HK-2 (cell line): ENCODE data around the gene CLEC18A.
"Not testable (repeated sequence)": the region's sequence is repeated elsewhere in the genome, so short reads cannot be mapped to it uniquely, and the experiment has no call there.

Experiments
- DNase-seq: peaks from one replicate; pipeline ENCODE4 v3.0.0-alpha.2; 2018; ENCODE audit not compliant: unreplicated experiment

The CLEC18A gene

DNA sequence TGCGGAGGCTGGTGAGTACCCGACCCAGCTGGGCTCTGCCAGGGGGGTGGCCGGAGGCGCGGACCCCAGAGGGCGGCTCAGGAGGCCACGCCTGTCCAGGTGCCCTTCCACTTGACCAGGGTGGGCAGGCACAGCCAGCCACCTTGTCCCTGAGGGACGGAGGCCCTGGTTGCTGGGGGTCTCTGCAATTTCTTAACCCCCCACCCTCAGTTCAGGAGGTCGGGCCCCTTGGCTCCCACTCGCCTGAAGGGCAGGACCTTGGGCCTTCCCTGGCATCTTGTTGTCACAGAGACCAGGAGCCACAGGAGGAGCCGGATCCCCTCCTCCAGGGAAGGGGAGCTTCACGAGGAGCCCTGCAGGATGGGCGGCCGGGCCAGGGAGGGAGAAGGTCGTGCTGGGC is 982 bp downstream of the CLEC18A start:
- DNase-seq, result not testable (repeated sequence)

DNA sequence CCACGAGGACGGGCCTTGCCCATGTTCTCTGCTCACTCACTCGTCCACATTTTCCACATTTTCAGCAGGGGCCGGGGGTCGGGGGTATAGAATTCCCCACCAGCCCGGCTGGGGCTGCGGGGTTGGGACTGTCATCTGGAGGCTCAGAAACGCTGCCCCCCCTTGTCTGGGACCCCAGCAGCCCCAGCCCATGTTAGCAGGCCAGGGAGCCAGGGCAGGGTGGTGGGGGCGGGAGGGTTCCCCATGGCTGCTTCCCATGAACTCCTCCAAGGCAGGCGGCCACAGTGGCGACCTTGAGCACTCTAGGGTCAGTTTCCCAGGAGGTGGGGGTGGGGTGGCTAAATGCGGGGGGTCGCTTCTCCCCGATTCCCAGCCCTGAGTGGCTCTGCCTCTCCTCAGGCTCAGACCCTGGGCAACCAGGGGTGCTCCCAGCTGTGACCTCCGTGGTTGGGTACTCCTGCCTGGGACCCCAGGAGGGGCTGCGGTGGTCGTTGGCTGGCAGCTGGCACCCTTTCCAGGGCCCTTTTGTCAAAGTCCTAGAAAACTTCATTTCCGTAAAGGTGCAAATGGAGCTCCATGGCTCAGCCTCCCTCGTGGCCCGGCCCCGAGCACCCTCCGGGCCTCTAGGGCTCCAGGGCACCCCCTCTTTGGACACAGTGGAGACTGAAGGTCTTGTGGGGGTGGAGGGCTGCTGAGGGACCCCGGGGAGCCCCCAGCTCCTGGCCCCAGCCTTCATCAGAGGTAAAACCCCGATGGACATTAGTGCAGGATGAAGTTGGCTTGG is 1.6 kb downstream of the CLEC18A start:
- not testable (repeated sequence) for DNase-seq

DNA sequence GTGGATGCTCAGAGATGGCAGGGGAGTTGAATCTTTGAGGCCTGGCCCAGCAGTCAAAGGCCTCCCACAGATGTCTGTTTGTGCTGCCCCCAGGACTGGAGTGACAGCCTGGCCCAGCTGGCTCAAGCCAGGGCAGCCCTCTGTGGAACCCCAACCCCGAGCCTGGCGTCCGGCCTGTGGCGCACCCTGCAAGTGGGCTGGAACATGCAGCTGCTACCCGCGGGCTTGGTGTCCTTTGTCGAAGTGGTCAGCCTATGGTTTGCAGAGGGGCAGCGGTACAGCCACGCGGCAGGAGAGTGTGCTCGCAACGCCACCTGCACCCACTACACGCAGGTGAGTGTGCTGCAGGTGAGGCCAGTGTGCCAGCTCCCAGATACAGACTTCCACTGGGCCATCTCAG is 3.1 kb downstream of the CLEC18A start:
- not testable (repeated sequence) for DNase-seq

DNA sequence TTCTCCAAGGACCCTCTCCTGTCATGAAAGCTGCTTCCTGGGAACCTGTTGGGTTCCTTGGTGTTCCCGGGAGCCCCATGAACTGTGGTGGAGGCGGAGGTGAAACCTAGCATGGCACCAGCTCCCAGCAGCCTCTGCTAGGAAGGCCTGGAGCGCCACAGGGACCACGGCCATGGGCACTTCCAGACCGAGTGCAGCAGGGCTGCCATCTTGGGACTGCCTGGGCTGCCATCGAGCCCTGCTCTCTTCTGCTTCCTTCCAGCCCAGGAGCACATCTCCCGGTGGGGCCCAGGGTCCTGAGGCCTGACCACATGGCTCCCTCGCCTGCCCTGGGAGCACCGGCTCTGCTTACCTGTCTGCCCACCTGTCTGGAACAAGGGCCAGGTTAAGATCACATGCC is 12.2 kb downstream of the CLEC18A start:
- not testable (repeated sequence) for DNase-seq

DNA sequence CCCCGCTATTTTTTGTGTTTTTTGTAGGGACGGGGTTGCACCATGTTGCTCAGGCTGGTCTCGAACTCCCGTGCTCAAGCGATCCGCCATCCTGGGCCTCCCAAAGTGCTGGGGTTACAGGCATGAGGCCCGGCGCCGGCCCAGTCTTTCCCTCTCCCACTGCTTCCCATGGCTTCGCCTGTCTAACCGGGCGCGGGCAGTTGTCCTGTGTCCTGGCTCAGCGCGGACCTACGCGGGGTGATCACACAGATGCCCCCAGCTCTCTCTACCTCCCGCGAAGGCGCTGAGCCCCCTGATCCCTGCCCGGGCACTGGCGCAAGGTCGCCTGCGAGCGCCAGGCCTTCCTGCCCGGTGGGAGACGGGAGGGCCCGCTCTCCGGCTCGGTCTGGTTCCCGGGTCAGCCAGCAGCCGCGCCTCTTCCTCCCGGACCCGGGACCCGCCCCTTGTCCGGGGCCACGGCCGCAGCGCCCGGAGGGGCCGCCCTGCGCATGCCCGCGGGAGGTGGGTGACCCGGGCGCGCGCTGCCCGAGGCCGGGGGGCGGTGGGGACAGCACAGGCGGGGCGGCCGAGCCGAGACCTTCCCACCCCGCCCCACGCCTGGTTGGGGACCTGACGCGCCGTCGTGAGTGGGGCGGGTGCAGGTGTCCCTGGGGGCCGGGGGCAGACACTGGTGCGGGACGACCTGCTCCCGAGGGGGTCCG is 14.0 kb downstream of the CLEC18A start:
- DNase-seq, result not testable (repeated sequence)

DNA sequence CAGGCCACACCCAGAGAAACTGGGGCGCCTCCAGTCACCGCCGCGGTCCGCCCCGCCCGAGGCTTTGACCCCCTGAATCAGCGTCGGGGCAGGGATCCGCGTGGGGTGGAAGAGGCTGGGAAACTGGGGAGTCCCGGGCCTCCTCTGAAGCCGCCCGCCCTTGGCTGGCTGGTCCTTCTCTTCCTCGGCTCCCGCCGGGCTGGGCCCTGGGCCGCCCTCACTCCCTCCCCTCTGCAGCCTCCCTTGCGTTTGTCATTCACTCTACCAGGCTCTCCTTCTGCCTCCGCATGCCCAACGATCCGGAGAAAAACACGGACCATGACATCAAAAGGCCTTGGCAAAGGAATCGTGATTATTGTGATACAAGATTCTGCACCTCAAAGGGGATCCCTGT is 14.5 kb downstream of the CLEC18A start:
- DNase-seq, result not testable (repeated sequence)

DNA sequence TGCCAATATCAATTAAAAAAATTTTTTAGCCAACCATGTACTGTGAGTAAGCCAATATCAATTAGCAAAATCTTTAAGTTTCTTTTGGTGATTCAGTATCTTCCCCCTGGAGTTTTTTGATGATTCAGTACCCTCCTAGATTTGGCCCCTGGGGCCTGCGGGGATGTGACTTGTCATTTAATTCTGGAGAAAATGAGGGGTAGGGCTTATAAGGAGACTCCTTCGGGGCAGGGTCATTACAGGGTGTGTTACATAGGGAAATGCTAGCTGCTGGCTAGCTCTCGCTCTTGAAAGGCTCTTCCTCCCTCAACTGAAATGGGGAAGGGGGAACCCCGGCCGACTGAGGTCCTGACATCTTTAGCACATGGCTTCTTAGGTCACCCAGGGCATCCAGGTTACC is 16.6 kb downstream of the CLEC18A start:
- not testable (repeated sequence) for DNase-seq

DNA sequence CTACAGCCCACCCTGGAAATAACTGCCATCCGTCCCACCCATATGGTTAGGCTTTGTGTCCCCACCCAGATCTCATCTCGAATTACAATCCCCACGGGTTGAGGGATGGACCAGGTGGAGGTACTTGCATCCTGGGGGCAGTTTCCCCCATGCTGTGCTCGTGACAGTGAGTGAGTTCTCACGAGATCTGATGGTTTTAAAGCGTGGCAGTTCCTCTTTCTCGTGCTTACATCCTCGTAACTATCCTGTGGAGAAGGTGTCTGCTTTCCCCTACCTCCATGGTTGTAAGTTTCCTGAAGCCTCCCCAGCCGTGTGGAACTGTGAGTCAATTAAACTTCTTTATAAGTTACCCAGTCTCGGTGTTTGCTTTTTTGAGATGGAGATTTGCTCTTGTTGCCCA is 17.0 kb downstream of the CLEC18A start:
- not testable (repeated sequence) for DNase-seq

DNA sequence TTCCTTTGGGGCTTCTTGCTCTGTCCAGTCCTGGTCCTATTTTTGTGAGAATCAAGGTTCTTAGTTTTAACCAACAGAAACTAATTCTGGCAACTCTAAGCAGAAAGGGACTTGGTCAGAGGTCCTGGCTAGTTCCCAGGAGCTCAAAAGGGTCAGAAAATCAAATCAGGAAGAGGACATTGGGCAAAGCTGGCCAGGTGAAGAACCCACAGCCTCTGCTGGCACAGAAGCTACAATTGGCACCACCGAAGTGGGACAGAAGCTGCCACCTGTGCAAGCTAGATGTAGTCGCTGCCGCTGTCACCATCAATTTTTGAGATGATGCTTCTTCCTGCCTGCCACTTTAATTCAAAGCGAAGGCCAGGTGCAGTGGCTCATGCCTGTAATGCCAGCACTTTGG is 18.5 kb downstream of the CLEC18A start:
- not testable (repeated sequence) for DNase-seq

DNA sequence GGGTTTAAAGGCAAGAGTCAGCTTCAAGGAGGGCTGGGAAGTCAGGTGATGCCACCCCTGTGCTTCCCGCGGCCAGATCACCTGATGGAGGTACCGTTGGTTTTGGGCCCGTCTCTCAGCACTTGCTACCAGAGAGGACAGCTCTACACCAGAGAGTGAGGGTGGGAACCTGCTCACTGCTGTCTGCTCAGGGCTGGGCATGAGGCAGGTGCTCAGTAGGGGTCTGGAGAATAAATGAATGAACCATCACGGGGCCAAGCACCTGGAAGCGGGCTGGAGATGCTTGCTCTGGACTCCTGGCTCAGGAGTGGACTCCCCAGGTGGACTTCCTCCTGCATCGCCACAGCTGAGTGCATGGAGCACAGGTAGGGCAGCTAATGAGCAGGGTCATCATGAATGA is 21.0 kb downstream of the CLEC18A start:
- not testable (repeated sequence) for DNase-seq

DNA sequence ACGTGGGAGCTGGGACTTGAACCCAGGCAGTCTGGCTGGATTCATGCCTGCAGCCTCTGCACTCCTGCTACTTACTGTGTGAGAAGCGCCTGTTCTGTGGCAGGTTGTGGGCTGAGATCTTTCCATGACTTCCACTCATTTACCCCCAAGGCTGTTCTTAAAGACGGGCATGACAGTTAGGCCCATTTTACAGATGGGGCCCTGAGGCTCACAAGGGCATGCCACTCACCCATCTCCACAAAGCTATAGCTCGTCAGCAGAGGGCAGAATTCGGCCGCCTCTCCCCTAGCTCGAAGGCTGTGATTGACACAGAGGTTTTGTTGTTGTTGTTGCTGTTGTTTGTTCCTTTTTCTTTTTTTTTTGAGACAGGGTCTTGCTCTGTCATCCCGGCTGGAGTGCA is 21.8 kb downstream of the CLEC18A start:
- DNase-seq, result not testable (repeated sequence)

DNA sequence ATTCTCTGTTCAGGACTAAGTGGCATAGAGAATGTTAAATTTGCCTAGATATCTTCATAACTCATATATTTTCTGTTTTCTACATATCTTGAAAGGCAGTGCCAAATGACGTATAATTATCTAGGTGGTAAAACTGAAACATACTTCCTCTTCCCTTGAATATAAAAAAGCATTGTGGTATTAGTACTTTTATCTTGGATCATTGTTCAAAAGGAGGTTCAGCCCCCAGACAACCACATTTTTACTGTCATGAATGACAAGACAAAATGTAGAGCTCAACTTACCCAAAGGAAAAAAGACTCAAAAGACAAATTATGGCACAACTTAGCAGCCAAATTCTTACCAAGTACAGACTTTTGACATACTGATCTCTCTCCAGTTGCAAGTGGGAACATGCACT is 34.1 kb downstream of the CLEC18A start:
- DNase-seq, result not testable (repeated sequence)

DNA sequence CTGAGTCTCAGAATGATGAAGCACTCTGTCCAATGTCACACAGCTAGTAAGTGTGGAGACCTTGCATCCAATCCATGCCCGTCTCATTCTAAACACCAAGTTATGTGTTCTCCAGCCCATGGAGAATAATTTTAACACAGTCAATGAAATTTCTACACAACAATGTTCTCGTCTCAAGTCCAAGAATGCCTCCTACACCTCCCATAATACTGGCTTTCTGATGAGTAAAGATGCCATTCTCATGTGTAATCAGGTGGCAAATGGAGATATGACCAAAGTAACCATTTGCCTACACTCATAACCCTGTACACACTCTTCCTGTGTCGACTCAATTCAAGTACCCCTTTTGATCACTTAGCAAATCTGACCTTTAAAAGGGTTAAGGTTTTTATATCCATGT is 46.8 kb downstream of the CLEC18A start:
- not testable (repeated sequence) for DNase-seq

DNA sequence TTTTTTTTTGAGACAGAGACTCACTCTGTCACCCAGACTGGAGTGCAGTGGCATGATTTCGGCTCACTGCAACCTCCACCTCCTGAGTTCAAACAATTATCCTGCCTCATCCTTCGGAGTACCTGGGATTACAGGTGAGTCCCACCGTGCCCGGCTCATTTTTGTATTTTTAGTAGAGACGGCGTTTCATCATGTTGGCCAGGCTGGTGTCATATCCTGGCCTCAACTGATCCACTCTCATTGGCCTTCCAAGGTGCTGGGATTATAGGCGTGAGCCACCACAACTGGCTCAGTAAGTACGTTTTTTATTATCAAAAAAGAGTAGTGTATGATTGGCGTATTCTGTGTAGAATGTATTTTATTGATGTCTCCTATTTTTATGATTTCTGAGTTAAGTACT is 48.7 kb downstream of the CLEC18A start:
- not testable (repeated sequence) for DNase-seq

DNA sequence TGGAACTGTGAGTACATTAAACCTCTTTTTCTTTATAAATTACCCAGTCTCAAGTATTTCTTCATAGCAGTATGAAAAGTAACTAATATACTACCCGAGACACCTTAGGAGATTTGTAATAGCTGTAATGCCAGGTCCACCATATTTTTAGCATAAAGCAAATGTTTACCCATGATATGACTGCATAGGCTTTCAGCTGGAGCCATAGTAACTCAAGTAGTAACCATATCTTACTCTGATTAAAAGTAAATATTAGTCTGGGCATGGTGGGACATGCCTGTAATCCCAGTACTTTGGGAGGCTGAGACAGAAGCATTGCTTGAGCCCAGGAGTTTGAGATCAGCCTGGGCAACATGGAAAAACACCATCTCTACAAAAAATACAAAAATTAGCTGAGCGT is 52.4 kb downstream of the CLEC18A start:
- DNase-seq, result not testable (repeated sequence)

DNA sequence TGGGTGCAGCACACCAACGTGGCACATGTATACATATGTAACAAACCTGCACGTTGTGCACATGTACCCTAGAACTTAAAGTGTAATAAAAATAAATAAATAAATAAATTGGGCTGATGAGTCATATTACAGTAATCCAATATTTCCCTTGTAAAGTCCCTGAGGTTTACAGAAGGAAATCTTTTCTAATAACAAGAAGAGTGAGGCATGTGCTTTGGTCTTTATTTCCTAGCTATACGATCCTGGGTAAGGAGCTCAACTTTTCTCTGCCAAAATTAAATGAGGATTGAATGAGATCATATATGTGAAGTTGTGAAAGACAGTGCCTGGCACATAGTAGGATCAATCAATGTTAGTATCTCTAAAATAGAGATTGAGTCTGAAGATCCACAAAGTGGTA is 57.5 kb downstream of the CLEC18A start:
- not testable (repeated sequence) for DNase-seq

DNA sequence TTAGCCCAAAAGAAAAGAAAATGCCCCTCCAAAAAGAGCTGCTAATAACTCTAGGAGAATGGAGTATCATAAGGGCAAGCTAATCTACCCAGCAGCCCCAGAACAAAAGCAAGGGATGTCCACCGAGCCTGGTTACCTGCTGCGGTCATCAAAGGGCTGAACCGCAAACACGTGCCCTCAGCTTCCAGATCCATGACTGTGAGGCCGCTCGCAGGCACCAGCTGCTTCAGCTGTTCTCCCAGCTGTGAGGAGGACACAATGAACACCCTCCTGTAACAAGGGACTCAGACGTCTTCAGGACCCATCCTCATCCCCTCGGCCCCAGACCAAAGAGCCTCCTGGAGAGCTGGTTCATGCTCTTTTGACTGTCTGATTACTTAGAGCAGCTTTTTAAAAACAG is 59.5 kb downstream of the CLEC18A start:
- DNase-seq, result not testable (repeated sequence)

DNA sequence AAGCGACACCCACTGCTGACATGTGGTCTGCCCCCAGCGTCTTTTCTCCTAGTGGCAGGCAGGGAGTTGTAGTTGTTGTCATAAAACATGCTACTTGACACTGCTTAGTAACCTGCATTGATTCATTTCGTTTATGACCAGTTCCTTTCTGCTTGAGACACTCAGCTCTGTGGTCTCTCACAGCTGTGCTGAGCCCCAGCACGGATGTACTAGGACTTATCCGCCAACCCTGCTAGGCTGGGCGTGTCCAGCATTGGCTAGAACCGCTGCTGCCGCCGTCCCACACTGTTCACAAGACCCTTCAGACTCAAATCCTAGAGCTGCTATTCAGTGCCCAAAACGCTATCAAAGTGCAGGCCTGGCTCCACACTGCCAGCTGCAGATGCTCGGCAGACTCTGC is 60.0 kb downstream of the CLEC18A start:
- not testable (repeated sequence) for DNase-seq

DNA sequence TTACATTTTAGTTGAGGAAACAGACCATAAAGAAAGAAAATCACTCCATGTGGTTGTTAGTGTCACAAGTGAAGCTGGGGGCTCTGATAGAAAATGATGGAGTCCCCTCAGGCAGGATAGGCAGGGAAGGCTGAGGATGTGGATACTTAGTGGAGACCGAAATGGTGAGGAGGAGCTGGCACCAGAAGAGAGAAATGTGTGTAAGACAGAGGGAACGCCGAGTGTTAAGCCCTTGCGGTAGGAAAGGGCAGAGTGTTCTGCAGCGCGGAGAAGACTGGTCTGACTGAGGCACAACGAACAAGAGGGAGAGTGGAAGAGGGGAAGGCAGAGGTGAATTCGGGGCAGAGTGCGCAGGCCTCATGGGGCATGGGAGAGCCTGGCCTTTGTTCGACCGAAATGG is 61.2 kb downstream of the CLEC18A start:
- not testable (repeated sequence) for DNase-seq

DNA sequence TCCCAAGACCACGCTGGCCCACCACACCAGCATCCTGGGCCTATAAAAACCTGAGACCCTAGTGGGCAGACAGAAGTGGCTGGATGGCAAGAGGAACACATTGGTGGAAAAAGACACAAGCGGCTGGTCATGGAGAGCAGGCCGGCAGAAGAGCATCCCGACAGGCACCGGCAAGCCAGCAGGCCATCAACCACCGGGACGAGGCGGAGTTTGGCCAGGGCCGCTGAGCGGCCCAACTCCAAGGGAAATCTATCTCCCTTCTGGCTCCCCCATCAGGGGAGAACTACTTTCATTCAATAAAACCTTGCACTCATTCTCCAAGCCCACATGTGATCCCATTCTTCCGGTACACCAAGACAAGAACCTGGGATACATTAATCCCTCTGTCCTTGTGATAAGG is 61.8 kb downstream of the CLEC18A start:
- DNase-seq, result not testable (repeated sequence)
